KMS-11 (cell line): Measurements from ENCODE around the gene ATP8A2.

Source experiments
- H2AFZ ChIP-seq: fragments of 200-600 bp; sonication (generic); 2 replicates; pipeline ENCODE4 v1.6.1; 2016; ENCODE audit warnings: antibody characterized with exemption, mixed run types, low read depth
- H3K27ac ChIP-seq: fragments of 200-600 bp; sonication (generic); 2 replicates; pipeline ENCODE4 v1.6.1; 2016; ENCODE audit warnings: mild to moderate bottlenecking, mixed run types
- H3K27me3 ChIP-seq: fragments of 200-600 bp; sonication (generic); 2 replicates; pipeline ENCODE4 v1.6.1; 2017; ENCODE audit warnings: mild to moderate bottlenecking, low read depth, mixed run types, moderate library complexity; ENCODE audit not compliant: insufficient read depth
- H3K36me3 ChIP-seq: fragments of 200-600 bp; sonication (generic); 2 replicates; pipeline ENCODE4 v1.6.1; 2017; ENCODE audit warnings: mild to moderate bottlenecking, mixed run types; ENCODE audit not compliant: insufficient read depth
- H3K4me1 ChIP-seq: fragments of 200-600 bp; sonication (generic); 2 replicates; pipeline ENCODE4 v1.6.1; 2016; ENCODE audit warnings: mild to moderate bottlenecking, low read depth, mixed run types; ENCODE audit not compliant: poor library complexity, severe bottlenecking
- H3K4me2 ChIP-seq: fragments of 200-600 bp; sonication (generic); 2 replicates; pipeline ENCODE4 v1.7.0; 2016; ENCODE audit warnings: mild to moderate bottlenecking, mixed run types
- H3K4me3 ChIP-seq: fragments of 200-600 bp; sonication (generic); IDR thresholded peaks from 2 replicates; pipeline ENCODE4 v1.6.1; 2017; ENCODE audit warnings: low read depth, low read length, mixed read lengths; ENCODE audit not compliant: insufficient read depth
- H3K79me2 ChIP-seq: fragments of 200-600 bp; sonication (generic); 2 replicates; pipeline ENCODE4 v1.6.1; 2016; ENCODE audit warnings: low read depth, mixed run types; ENCODE audit not compliant: insufficient read depth
- H3K9ac ChIP-seq: fragments of 200-600 bp; sonication (generic); 2 replicates; pipeline ENCODE4 v1.6.1; 2016; ENCODE audit warnings: mild to moderate bottlenecking, mixed run types
- H4K20me1 ChIP-seq: fragments of 200-600 bp; sonication (generic); 2 replicates; pipeline ENCODE4 v1.6.1; 2016; ENCODE audit warnings: mild to moderate bottlenecking, mixed run types; ENCODE audit not compliant: insufficient read depth
- CTCF ChIP-seq: fragments of 200-600 bp; sonication (generic); conservative IDR thresholded peaks from 2 replicates; pipeline ENCODE4 v1.6.1; 2017; ENCODE audit warnings: low read depth, mild to moderate bottlenecking, antibody characterized with exemption, low read length, moderate library complexity, mixed read lengths

ATP8A2 gene

GRCh38 chr13:25727810-25728209 lies 356.0 kb downstream of the ATP8A2 start:
- Histone ChIP-seq H3K4me2 (peak overlapping the region; percentile 91; the same call in 1 of the 2 replicates), H3K4me3 (no peak overlapping the region), H3K4me1 (peaks cover 37% of the 10 kb centered on the region), H3K27ac (peak overlapping the region; percentile 65; the same call in 1 of the 2 replicates), H2AFZ (no peak overlapping the region; the same call in 1 of the 2 replicates), H3K27me3 (no peaks in the 10 kb centered on the region), H4K20me1 (no peaks in the 10 kb centered on the region), H3K9ac (no peak overlapping the region), H3K79me2 (no peaks in the 10 kb centered on the region), H3K36me3 (no peaks in the 10 kb centered on the region)
- TF ChIP-seq CTCF, result no peak

GRCh38 chr13:25729201-25729600 lies 357.4 kb downstream of the ATP8A2 start:
- Histone ChIP-seq H3K4me2 (peak overlapping the region; percentile 91), H3K27me3 (no peaks in the 10 kb centered on the region), H3K79me2 (no peaks in the 10 kb centered on the region), H3K9ac (0 out of 2 replicates have a peak overlapping the region, but pooled peaks have one; percentile 11), H3K27ac (peak overlapping the region; percentile 65; the same call in 1 of the 2 replicates), H3K36me3 (no peaks in the 10 kb centered on the region), H3K4me1 (peaks cover 45% of the 10 kb centered on the region), H3K4me3 (no peak overlapping the region), H2AFZ (peak overlapping the region; percentile 66; the same call in 1 of the 2 replicates), H4K20me1 (no peaks in the 10 kb centered on the region)
- TF ChIP-seq CTCF, result no peak

GRCh38 chr13:25731037-25731436 lies 359.3 kb downstream of the ATP8A2 start:
- Histone ChIP-seq H2AFZ (no peak overlapping the region), H4K20me1 (no peaks in the 10 kb centered on the region), H3K27me3 (no peaks in the 10 kb centered on the region), H3K4me2 (no peak overlapping the region), H3K36me3 (no peaks in the 10 kb centered on the region), H3K4me3 (no peak overlapping the region), H3K4me1 (peaks cover 45% of the 10 kb centered on the region), H3K27ac (no peak overlapping the region), H3K79me2 (no peaks in the 10 kb centered on the region), H3K9ac (no peak overlapping the region)
- TF ChIP-seq CTCF, result no peak

DNA sequence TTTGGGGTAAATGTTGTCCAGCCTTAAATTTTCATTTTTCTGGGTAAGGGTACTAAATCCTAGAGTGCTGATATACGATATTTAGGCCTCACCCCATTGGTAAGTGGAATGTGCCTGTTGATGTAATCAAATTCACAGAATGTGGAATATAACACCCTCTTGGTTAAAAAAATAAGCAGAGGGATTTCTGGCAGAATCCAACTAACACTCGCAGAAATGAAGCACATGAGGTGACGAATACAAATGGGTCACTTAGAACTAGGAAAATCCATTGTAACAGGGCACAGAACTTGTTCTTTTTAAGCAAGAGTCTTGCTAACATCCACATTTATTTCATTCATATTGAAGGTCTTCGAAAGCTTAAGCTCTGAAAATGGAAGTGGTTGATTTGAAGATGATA lies 359.8 kb downstream of the ATP8A2 start:
- no peak overlapping the region for H3K27ac ChIP-seq
- no peak overlapping the region for H2AFZ ChIP-seq
- no peaks in the 10 kb centered on the region for H4K20me1 ChIP-seq
- no peak overlapping the region for H3K4me2 ChIP-seq
- H3K79me2 ChIP-seq, result no peaks in the 10 kb centered on the region
- no peak for TF ChIP-seq CTCF
- H3K27me3 ChIP-seq, result no peaks in the 10 kb centered on the region
- no peak overlapping the region for H3K4me3 ChIP-seq
- peaks cover 45% of the 10 kb centered on the region for H3K4me1 ChIP-seq
- no peaks in the 10 kb centered on the region for H3K36me3 ChIP-seq
- H3K9ac ChIP-seq, result no peak overlapping the region
